H54 (cell line): ENCODE measurements around the gene RNF180.

ENCODE experiments used
- DNase-seq: peaks from one replicate; pipeline ENCODE4 v3.0.0; 2011; ENCODE audit warnings: low spot score, mixed read lengths; ENCODE audit not compliant: insufficient read length
- FAIRE-seq: peaks from 3 replicates; lab custom pipeline; 2011; peaks lifted over from hg19 to GRCh38; lab: Jason Lieb, UNC
- POLR2A ChIP-seq: IDR thresholded peaks from 2 replicates; pipeline ENCODE4 v1.6.1; 2011; ENCODE audit warnings: low read depth, mild to moderate bottlenecking, low read length

Gene RNF180

GRCh38 chr5:64161420-64161819 is 4.2 kb upstream of the RNF180 start:
- DNase-seq (no peak), FAIRE-seq (no peak)
- TF ChIP-seq POLR2A = no peak

DNA sequence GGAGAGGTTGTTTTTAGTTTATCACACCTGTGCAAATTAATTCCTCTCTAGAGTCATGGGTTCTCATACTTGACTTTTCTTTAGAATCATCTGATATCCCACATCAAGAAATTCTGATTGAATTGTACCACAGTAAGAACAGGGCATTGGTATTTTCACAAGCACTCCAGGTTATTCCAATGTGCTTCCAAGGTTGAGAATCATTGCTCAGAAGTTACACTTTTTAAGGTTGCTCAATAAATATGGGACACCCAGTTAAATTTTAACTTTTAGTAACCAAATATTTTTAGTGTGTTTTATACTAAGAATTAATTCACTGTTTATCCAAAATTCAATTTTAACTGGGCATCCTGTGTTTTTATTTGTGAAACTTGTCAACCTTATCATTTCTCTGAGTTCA is 2.5 kb upstream of the RNF180 start:
- FAIRE-seq (no peak), DNase-seq (no peak)
- TF ChIP-seq POLR2A = no peak

DNA sequence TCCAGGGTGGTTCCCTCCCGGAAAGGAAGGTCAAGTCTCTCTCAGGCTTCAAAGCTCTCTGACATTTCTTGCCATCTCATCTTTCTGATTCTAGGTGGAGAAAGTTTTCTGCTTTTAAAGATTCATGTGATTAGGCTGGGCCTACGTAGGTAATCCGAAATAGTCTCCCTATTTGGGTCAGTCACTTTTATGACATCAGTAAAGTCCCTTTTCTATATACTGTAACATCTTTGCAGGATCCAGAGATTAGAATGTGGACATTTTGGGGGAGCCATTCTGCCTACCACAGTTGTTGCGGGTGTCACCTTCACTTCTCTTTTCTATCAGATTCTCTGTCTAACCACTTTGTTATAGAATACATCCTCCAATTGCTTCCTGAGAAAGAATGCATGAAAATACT is 1.9 kb upstream of the RNF180 start:
- DNase-seq = no peak
- TF ChIP-seq POLR2A = no peak
- FAIRE-seq = no peak

GRCh38 chr5:64164166-64164565 is 1.5 kb upstream of the RNF180 start:
- DNase-seq = no peak
- TF ChIP-seq POLR2A = no peak
- no peak for FAIRE-seq

DNA sequence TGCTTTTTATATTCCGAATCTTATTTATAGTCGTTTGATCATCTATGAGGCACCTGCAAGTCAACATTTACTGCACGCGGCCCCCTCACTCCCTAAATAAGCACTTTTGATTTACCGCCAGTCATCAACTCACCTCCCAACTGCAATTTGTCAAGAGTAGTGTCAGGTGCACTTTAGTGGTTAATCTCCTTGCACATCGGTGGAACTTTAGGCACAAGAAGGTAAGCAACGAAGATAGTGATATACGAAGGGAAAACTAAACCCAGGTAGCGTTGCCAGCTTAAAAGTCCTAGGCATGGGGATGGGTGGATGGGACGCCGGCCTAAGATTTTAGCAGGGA is 513 bp upstream of the RNF180 start:
- FAIRE-seq (no peak), DNase-seq (no peak)

GRCh38 chr5:64166201-64166959 is 737 bp downstream of the RNF180 start:
- no peak for TF ChIP-seq POLR2A
- FAIRE-seq (no peak), DNase-seq (no peak)

More for the DNA sequence above, 513 bp upstream of the RNF180 start:
- TF ChIP-seq POLR2A = no peak

- FAIRE-seq = no peak
- DNase-seq = no peak
- no peak for TF ChIP-seq POLR2A
Measured at GRCh38 chr5:64176301-64176700, 10.7 kb downstream of the RNF180 start.

- DNase-seq (no peak), FAIRE-seq (no peak)
- TF ChIP-seq POLR2A = no peak
Measured at GRCh38 chr5:64180661-64181343, 15.2 kb downstream of the RNF180 start.

DNA sequence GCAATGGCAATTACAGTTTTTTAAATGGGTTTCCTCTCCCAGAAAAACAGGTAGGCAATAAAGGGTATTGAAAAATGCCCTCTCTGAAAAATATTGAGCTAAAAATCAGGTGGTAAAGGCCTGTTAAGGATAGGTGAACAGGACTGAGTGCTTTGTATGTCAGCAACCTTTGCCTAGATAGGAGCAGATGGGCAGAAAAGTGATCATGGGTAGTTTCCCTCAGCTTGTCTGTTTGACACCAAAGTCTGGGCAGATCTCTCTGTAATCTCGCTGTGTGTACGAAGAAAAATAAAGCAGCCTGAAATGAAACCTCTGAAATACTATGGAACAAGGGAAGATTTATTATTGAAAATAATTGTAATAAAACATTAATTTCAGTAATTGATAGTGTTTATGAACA is 15.8 kb downstream of the RNF180 start:
- DNase-seq (no peak), FAIRE-seq (no peak)
- no peak for TF ChIP-seq POLR2A

DNA sequence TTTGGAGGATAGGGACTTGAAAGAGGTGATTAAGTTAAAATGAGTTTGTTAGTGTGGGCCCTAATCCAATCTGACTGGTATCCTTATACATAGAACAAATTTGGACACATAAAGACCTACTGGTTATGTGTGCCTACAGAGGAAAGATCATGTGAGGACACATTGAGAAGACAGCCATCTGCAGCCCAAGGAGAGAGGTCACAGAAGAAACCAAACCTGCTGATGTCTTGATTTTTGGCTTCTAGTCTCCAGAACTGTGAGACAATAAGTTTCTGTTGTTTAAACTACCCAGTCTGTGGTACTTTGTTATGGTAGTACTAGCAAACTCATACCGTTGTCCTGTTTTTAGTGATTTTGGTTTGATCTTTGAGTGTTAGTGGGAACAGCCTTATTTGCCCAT is 18.3 kb downstream of the RNF180 start:
- DNase-seq (no peak), FAIRE-seq (no peak)
- TF ChIP-seq POLR2A = no peak

- DNase-seq (no peak), FAIRE-seq (no peak)
- TF ChIP-seq POLR2A = no peak
Measured at GRCh38 chr5:64184832-64185231, 19.2 kb downstream of the RNF180 start.

- DNase-seq (no peak), FAIRE-seq (no peak)
- no peak for TF ChIP-seq POLR2A
Measured at GRCh38 chr5:64188776-64189175, 23.1 kb downstream of the RNF180 start.

DNA sequence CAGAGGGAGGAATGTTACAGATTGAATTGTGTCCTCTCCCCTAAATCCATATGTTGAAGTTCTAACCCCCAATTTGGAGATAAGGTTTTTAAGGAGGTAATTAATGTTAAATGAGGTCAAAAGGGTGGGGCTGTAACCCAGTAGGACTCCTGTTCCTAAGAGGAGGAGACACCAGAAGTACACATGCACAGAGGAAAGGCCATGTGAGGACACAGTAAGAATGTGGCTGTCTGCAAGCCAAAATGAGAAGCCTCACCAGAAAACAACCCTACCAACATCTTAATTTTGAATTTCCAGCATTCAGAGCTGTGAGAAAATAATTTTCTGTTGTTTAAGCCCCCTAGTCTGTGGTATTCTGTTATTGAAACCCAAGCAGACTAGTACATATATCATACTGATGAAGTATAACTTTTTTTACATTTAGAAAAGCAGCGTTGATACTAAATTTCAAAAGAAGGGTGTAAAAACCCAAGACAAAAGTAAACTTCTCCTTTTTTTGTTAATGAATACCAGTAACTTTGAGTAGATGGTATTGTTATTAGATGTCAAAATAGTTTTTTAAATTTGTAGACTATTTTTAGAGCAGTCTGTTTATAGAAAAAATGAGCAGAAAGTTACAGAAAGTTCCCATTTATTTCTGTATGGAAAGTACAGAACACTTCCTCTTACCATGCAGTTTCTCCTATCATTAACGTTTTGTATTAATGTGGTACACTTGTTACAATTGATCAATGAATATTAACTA is 25.1 kb downstream of the RNF180 start:
- TF ChIP-seq POLR2A = no peak
- no peak for FAIRE-seq
- no peak for DNase-seq

GRCh38 chr5:64195981-64196380 is 30.3 kb downstream of the RNF180 start:
- no peak for FAIRE-seq
- no peak for TF ChIP-seq POLR2A
- DNase-seq = no peak
